K562 (cell line): Measurements from ENCODE around the gene ICAM3. TPM values are rescaled to one million over a fixed set of nuclear protein-coding genes. Genes with fewer than 3 reads are reported as not detected.
A peak's percentile ranks its signal among the peaks of the same experiment; 100 is the strongest.

Source experiments
- CBFB ChIP-seq: sonication (generic); formaldehyde crosslinking; IDR thresholded peaks from 2 replicates; pipeline ENCODE4 v1.4.0; 2020; ENCODE audit warnings: mild to moderate bottlenecking, missing genetic modification reagents
- EZH2 ChIP-seq: IDR thresholded peaks from 2 replicates; pipeline ENCODE4 v1.6.1; 2012; ENCODE audit warnings: low read depth, mild to moderate bottlenecking, inconsistent platforms, low read length, borderline replicate concordance
- NONO ChIP-seq, 2 experiments: fragments of 200-400 bp in 1 of 2; fragments of 450-650 bp in 1 of 2; formaldehyde crosslinking in 1 of 2; IDR thresholded peaks; 2 replicates each; pipeline ENCODE4 v1.6.1; 2017; ENCODE audit warnings: low read depth in 2 of 2, mild to moderate bottlenecking in 2 of 2, moderate library complexity in 2 of 2, low read length in 1 of 2
- TAL1 ChIP-seq: fragments of 450-650 bp; IDR thresholded peaks from 2 replicates; pipeline ENCODE4 v1.6.1; 2016; ENCODE audit warnings: mild to moderate bottlenecking
- THRAP3 ChIP-seq: fragments of 450-650 bp; IDR thresholded peaks from 2 replicates; pipeline ENCODE4 v1.6.1; 2016; ENCODE audit warnings: mild to moderate bottlenecking, inconsistent platforms, borderline replicate concordance
- TOE1 ChIP-seq, 2 experiments: fragments of 450-650 bp in 1 of 2; sonication (generic) in 1 of 2; formaldehyde crosslinking in 1 of 2; IDR thresholded peaks; 2 replicates each; pipeline versions ENCODE4 v1.7.1 to v1.8.0; 2016 to 2022; ENCODE audit warnings: borderline replicate concordance in 2 of 2, mild to moderate bottlenecking in 2 of 2, antibody characterized with exemption in 1 of 2, inconsistent platforms in 1 of 2, low read depth in 1 of 2, missing genetic modification reagents in 1 of 2, moderate library complexity in 1 of 2
- ZBTB40 ChIP-seq, 2 experiments: fragments of 450-650 bp in 1 of 2; sonication (generic) in 1 of 2; formaldehyde crosslinking in 1 of 2; IDR thresholded peaks; 2 replicates each; pipeline versions ENCODE4 v1.7.1 to v1.9.0; 2016 to 2022; ENCODE audit warnings: inconsistent platforms in 1 of 2, mild to moderate bottlenecking in 1 of 2, missing genetic modification reagents in 1 of 2
- ZBTB7A ChIP-seq: IDR thresholded peaks from 2 replicates; pipeline ENCODE4 v1.6.1; 2011; ENCODE audit warnings: low read depth, mild to moderate bottlenecking, low read length, moderate library complexity, borderline replicate concordance; ENCODE audit not compliant: control insufficient read depth
- ZNF830 ChIP-seq: fragments of 250-450 bp; sonication (Bioruptor Pico); IDR thresholded peaks from 2 replicates; pipeline ENCODE4 v1.5.0; 2021; ENCODE audit warnings: mild to moderate bottlenecking
- polyA plus RNA-seq, 8 experiments: library from polyadenylated mRNA; depleted of rRNA in 4 of 8; stranded (reverse) in 5 of 8; unstranded in 3 of 8; fragments of >200 nt; fragmentation: Nextera tagmentation in 2 of 8; fragmentation: Illumina TruSeq in 1 of 8; extraction: Ambion mirVana in 2 of 8; extraction: Trizol in 1 of 8; gene quantifications; 2 replicates each; pipeline versions ENCODE4 v1.2.1 to v1.2.3, GENCODE V29; 2011 to 2014; ENCODE audit warnings: inconsistent platforms in 1 of 8, missing spikeins in 1 of 8
- total RNA-seq, 7 experiments: library from RNA; depleted of rRNA in 6 of 7; stranded (reverse); fragments of >200 nt in 6 of 7; fragmentation: Illumina TruSeq in 2 of 7; extraction: Trizol in 2 of 7; gene quantifications; 2 replicates each; pipeline versions ENCODE4 v1.2.1 to v1.2.3, GENCODE V29; 2011 to 2021; ENCODE audit warnings: low replicate concordance in 1 of 7
- TF ChIP-seq, protein P1 (sequence below): fragments of 250-450 bp; sonication (Bioruptor Pico); IDR thresholded peaks from 2 replicates; pipeline ENCODE4 v1.5.0; 2022; ENCODE audit warnings: mild to moderate bottlenecking
- TF ChIP-seq, protein P2 (sequence below): fragments of 450-650 bp; formaldehyde crosslinking; IDR thresholded peaks from 2 replicates; pipeline ENCODE4 v1.4.0; 2020; ENCODE audit warnings: mild to moderate bottlenecking, moderate library complexity

ICAM3 gene
- total and polyA plus RNA-seq, 9 of the 15 experiments (the other 6 are each of a cell fraction or from before 2014, with no cell fraction given), result 6.5 to 39.5 (median 24.2) TPM

GRCh38 chr19:10286803-10287737 lies 52.4 kb downstream of the ICAM3 start, which contains the start of gene ICAM4 (continued):
- TF ChIP-seq, protein P1, sequence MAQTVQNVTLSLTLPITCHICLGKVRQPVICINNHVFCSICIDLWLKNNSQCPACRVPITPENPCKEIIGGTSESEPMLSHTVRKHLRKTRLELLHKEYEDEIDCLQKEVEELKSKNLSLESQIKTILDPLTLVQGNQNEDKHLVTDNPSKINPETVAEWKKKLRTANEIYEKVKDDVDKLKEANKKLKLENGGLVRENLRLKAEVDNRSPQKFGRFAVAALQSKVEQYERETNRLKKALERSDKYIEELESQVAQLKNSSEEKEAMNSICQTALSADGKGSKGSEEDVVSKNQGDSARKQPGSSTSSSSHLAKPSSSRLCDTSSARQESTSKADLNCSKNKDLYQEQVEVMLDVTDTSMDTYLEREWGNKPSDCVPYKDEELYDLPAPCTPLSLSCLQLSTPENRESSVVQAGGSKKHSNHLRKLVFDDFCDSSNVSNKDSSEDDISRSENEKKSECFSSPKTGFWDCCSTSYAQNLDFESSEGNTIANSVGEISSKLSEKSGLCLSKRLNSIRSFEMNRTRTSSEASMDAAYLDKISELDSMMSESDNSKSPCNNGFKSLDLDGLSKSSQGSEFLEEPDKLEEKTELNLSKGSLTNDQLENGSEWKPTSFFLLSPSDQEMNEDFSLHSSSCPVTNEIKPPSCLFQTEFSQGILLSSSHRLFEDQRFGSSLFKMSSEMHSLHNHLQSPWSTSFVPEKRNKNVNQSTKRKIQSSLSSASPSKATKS (CRISPR knock-in tag), result no peak
- peak in 1 of 2 experiments; percentile 40; a peak in 1 of 4 replicates for TF ChIP-seq NONO (IDR thresholded peaks at IDR 0.05; ENCODE audit: low read depth in 2 of 2, low read length in 1 of 2)
- 0 out of 2 replicates have a peak, but pooled peaks have one; percentile 9 for TF ChIP-seq ZBTB40 (IDR thresholded peaks at IDR 0.05)
- no peak for TF ChIP-seq ZBTB40 (CRISPR knock-in tag; IDR thresholded peaks at IDR 0.05)
- peak; percentile 90 for TF ChIP-seq ZBTB7A
- TF ChIP-seq TOE1 (IDR thresholded peaks at IDR 0.05; ENCODE audit: borderline replicate concordance), result peak; percentile 48; the same call in 1 of the 2 replicates
- TF ChIP-seq TOE1 (CRISPR knock-in tag; IDR thresholded peaks at IDR 0.05; ENCODE audit: borderline replicate concordance, low read depth), result 0 out of 2 replicates have a peak, but pooled peaks have one; percentile 18
- no peak for TF ChIP-seq THRAP3
- no peak for TF ChIP-seq EZH2
- TF ChIP-seq ZNF830 (CRISPR knock-in tag), result 0 out of 2 replicates have a peak, but pooled peaks have one; percentile 73
- 0 out of 2 replicates have a peak, but pooled peaks have one; percentile 51 for TF ChIP-seq CBFB (CRISPR knock-in tag)
- TF ChIP-seq TAL1, result peak; percentile 29; the same call in 1 of the 2 replicates
- TF ChIP-seq, protein P2, sequence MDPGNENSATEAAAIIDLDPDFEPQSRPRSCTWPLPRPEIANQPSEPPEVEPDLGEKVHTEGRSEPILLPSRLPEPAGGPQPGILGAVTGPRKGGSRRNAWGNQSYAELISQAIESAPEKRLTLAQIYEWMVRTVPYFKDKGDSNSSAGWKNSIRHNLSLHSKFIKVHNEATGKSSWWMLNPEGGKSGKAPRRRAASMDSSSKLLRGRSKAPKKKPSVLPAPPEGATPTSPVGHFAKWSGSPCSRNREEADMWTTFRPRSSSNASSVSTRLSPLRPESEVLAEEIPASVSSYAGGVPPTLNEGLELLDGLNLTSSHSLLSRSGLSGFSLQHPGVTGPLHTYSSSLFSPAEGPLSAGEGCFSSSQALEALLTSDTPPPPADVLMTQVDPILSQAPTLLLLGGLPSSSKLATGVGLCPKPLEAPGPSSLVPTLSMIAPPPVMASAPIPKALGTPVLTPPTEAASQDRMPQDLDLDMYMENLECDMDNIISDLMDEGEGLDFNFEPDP (CRISPR knock-in tag), result peak; percentile 8; the same call in 1 of the 2 replicates
